GM12892 (cell line): ENCODE data around the gene SPSB1.

ENCODE experiments used
- POLR2A ChIP-seq: IDR thresholded peaks from 2 replicates; pipeline ENCODE4 v1.6.1; 2011; ENCODE audit warnings: low read depth, low read length, control low read depth
- POLR2AphosphoS5 ChIP-seq: IDR thresholded peaks from 2 replicates; pipeline ENCODE4 v1.6.1; 2011; ENCODE audit warnings: low read depth, low read length, control low read depth

GRCh38 chr1:9247894-9248293 lies 44.8 kb upstream of the SPSB1 start:
- TF ChIP-seq POLR2A (no peak), POLR2AphosphoS5 (no peak)
